Adrenal gland (tissue), 5 donors: Measurements from ENCODE around the gene DNAJB8.

ENCODE experiments used
- CTCF ChIP-seq, 6 experiments: fragments of 450-650 bp in 4 of 6; fragments of 200-600 bp in 2 of 6; sonication (generic) in 1 of 6; IDR thresholded peaks; 1 replicate in 5 of 6; 2 replicates in 1 of 6; pipeline versions ENCODE4 v1.5.1 to v1.8.0; 2016 to 2021; ENCODE audit warnings: antibody characterized with exemption in 6 of 6, mild to moderate bottlenecking in 2 of 6, moderate library complexity in 1 of 6
- POLR2A ChIP-seq, 2 donors: fragments of 450-650 bp; IDR thresholded peaks; one replicate each; pipeline ENCODE4 v1.6.1; 2017; ENCODE audit warnings: antibody characterized with exemption in 2 of 2, mild to moderate bottlenecking in 2 of 2, moderate library complexity in 1 of 2
- donor health status: DM: no; HTN: no; CAD: no.

GRCh38 chr3:128424508-128425069, 42.1 kb downstream of the DNAJB8 start:
- no peak for TF ChIP-seq CTCF (IDR thresholded peaks at IDR 0.05)
- TF ChIP-seq POLR2A (IDR thresholded peaks at IDR 0.05): no peak
